SK-N-SH (cell line): Measurements from ENCODE around the gene UBE4B. TPM values are rescaled to one million over a fixed set of nuclear protein-coding genes. Genes with fewer than 3 reads are reported as not detected.
A peak's percentile ranks its signal among the peaks of the same experiment; 100 is the strongest.
"Not testable (repeated sequence)": the region's sequence is repeated elsewhere in the genome, so short reads cannot be mapped to it uniquely, and the experiment has no call there.

ENCODE experiments used
- CTCF ChIA-PET: fragments of 300-600, 350-600 bp; formaldehyde crosslinking; extraction: SDS; loops from one replicate; lab custom pipeline; 2021; lab: Yijun Ruan, JAX
- POLR2A ChIA-PET: fragments of 350-600 bp; sonication (Branson Sonifier 250); formaldehyde crosslinking; extraction: SDS; loops from one replicate; lab custom pipeline; 2020; ENCODE audit warnings: antibody characterized with exemption, inconsistent platforms; lab: Yijun Ruan, JAX
- DNase-seq: peaks from one replicate; pipeline ENCODE4 v3.0.0; 2012
- H2AFZ ChIP-seq: fragments of 200-600 bp; sonication (generic); 2 replicates; pipeline ENCODE4 v1.8.1; 2016; ENCODE audit warnings: antibody characterized with exemption, mild to moderate bottlenecking, low read depth
- H3F3A ChIP-seq: fragments of 200-600 bp; sonication (generic); replicated peaks from 2 replicates; pipeline ENCODE3; 2016; ENCODE audit warnings: antibody characterized with exemption, mild to moderate bottlenecking; ENCODE audit not compliant: insufficient read depth
- H3K27ac ChIP-seq, 2 experiments: fragments of 200-500 bp in 1 of 2; fragments of 200-600 bp in 1 of 2; sonication (Bioruptor generic) in 1 of 2; sonication (generic), shearing (Covaris generic) in 1 of 2; 2 replicates each; pipeline versions ENCODE4 v1.5.1 to v1.6.1; 2014 to 2016; ENCODE audit warnings: low read depth in 2 of 2, inconsistent platforms in 1 of 2, low read length in 1 of 2, mild to moderate bottlenecking in 1 of 2, mixed read lengths in 1 of 2
- H3K27me3 ChIP-seq: fragments of 200-600 bp; sonication (generic), shearing (Covaris generic); 2 replicates; pipeline ENCODE4 v1.6.1; 2016; ENCODE audit warnings: mixed run types; ENCODE audit not compliant: insufficient read depth
- H3K36me3 ChIP-seq, 2 experiments: fragments of 200-500 bp in 1 of 2; fragments of 200-600 bp in 1 of 2; sonication (Bioruptor generic) in 1 of 2; sonication (generic) in 1 of 2; replicated peaks in 1 of 2; 2 replicates each; pipeline versions ENCODE3 to v1.5.1; 2014 to 2016; ENCODE audit warnings: low read length in 1 of 2, mild to moderate bottlenecking in 1 of 2; ENCODE audit not compliant: insufficient read depth in 2 of 2, control insufficient read depth in 1 of 2
- H3K4me1 ChIP-seq, 2 experiments: fragments of 200-500 bp in 1 of 2; fragments of 200-600 bp in 1 of 2; sonication (Bioruptor generic) in 1 of 2; sonication (generic), shearing (Covaris generic) in 1 of 2; 2 replicates each; pipeline versions ENCODE4 v1.5.1 to v1.6.1; 2014 to 2016; ENCODE audit warnings: low read depth in 1 of 2, low read length in 1 of 2, mixed run types in 1 of 2; ENCODE audit not compliant: insufficient read depth in 2 of 2, control insufficient read depth in 1 of 2
- H3K4me2 ChIP-seq: fragments of 200-600 bp; sonication (generic), shearing (Covaris generic); 2 replicates; pipeline ENCODE4 v1.6.1; 2017; ENCODE audit warnings: mixed run types
- H3K4me3 ChIP-seq, 2 experiments: fragments of 200-500 bp in 1 of 2; fragments of 200-600 bp in 1 of 2; sonication (Bioruptor generic) in 1 of 2; sonication (generic), shearing (Covaris generic) in 1 of 2; 2 replicates each; pipeline versions ENCODE4 v1.5.1 to v1.8.1; 2014 to 2016; ENCODE audit warnings: low read depth in 2 of 2, inconsistent platforms in 1 of 2, low read length in 1 of 2, mild to moderate bottlenecking in 1 of 2, mixed read lengths in 1 of 2, moderate library complexity in 1 of 2
- H3K79me2 ChIP-seq: fragments of 200-600 bp; sonication (generic); 2 replicates; pipeline ENCODE4 v1.8.1; 2017; ENCODE audit warnings: mild to moderate bottlenecking; ENCODE audit not compliant: insufficient read depth
- H3K9ac ChIP-seq: fragments of 200-600 bp; sonication (generic); 2 replicates; pipeline ENCODE4 v1.6.1; 2017; ENCODE audit warnings: mixed run types
- H3K9me2 ChIP-seq: fragments of 200-600 bp; sonication (generic); 2 replicates; pipeline ENCODE4 v1.6.1; 2017; ENCODE audit warnings: mixed run types
- H3K9me3 ChIP-seq: fragments of 200-600 bp; sonication (generic); 2 replicates; pipeline ENCODE4 v1.6.1; 2017; ENCODE audit warnings: mixed run types, mild to moderate bottlenecking, moderate library complexity
- H4K20me1 ChIP-seq: fragments of 200-600 bp; sonication (generic); 2 replicates; pipeline ENCODE4 v1.6.1; 2017; ENCODE audit warnings: mild to moderate bottlenecking, mixed run types; ENCODE audit not compliant: insufficient read depth
- CHD2 ChIP-seq: fragments of 150-350 bp; IDR thresholded peaks from 2 replicates; pipeline ENCODE4 v1.6.1; 2018; ENCODE audit warnings: low read length; ENCODE audit not compliant: partially characterized antibody
- ELF1 ChIP-seq: IDR thresholded peaks from 2 replicates; pipeline ENCODE4 v1.4.0; 2012
- EZH2phosphoT487 ChIP-seq: fragments of 200-600 bp; sonication (generic); IDR thresholded peaks from 2 replicates; pipeline ENCODE4 v1.6.1; 2017; ENCODE audit warnings: low read depth, mixed run types, mild to moderate bottlenecking, antibody characterized with exemption, moderate library complexity, borderline replicate concordance
- FOSL2 ChIP-seq: IDR thresholded peaks from 2 replicates; pipeline ENCODE4 v1.4.0; 2012; ENCODE audit warnings: low read depth, mild to moderate bottlenecking, moderate library complexity, borderline replicate concordance
- FOXM1 ChIP-seq: IDR thresholded peaks from 2 replicates; pipeline ENCODE4 v1.4.0; 2012; ENCODE audit warnings: low read depth, mild to moderate bottlenecking
- GABPA ChIP-seq: IDR thresholded peaks from 2 replicates; pipeline ENCODE4 v1.4.0; 2012; ENCODE audit warnings: low read depth, mild to moderate bottlenecking
- IRF3 ChIP-seq: fragments of 150-350 bp; IDR thresholded peaks from 2 replicates; pipeline ENCODE4 v1.6.1; 2016; ENCODE audit warnings: mild to moderate bottlenecking, low read depth, low read length
- JUND ChIP-seq: IDR thresholded peaks from 2 replicates; pipeline ENCODE4 v1.4.0; 2012
- MEF2A ChIP-seq: IDR thresholded peaks from 2 replicates; pipeline ENCODE4 v1.4.0; 2012; ENCODE audit warnings: low read depth, borderline replicate concordance
- MXI1 ChIP-seq: IDR thresholded peaks from 2 replicates; pipeline ENCODE4 v1.6.1; 2012; ENCODE audit warnings: mild to moderate bottlenecking, low read depth, low read length, improper control_type of control experiment
- NFIC ChIP-seq: IDR thresholded peaks from 2 replicates; pipeline ENCODE4 v1.4.0; 2012; ENCODE audit warnings: borderline replicate concordance
- NRF1 ChIP-seq: IDR thresholded peaks from 2 replicates; pipeline ENCODE4 v1.6.1; 2012; ENCODE audit warnings: low read depth, mild to moderate bottlenecking, low read length
- PBX3 ChIP-seq: IDR thresholded peaks from 2 replicates; pipeline ENCODE4; 2012
- POLR2AphosphoS5 ChIP-seq: IDR thresholded peaks from 2 replicates; pipeline ENCODE4 v1.6.1; 2012; ENCODE audit warnings: low read depth, low read length
- RAD21 ChIP-seq: IDR thresholded peaks from 2 replicates; pipeline ENCODE4 v1.6.1; 2012; ENCODE audit warnings: mild to moderate bottlenecking, low read length
- RCOR1 ChIP-seq: fragments of 150-350 bp; IDR thresholded peaks from 2 replicates; pipeline ENCODE4 v1.6.1; 2017; ENCODE audit warnings: antibody characterized with exemption, low read length
- REST ChIP-seq: IDR thresholded peaks from 2 replicates; pipeline ENCODE4 v1.6.1; 2012; ENCODE audit warnings: mild to moderate bottlenecking, low read depth, low read length, moderate library complexity
- RXRA ChIP-seq: IDR thresholded peaks from 2 replicates; pipeline ENCODE4 v1.4.0; 2012; ENCODE audit warnings: low read depth, mild to moderate bottlenecking, borderline replicate concordance
- SMC3 ChIP-seq: IDR thresholded peaks from 2 replicates; pipeline ENCODE4 v1.6.1; 2012; ENCODE audit warnings: low read depth, low read length, improper control_type of control experiment
- TAF1 ChIP-seq: IDR thresholded peaks from 2 replicates; pipeline ENCODE4 v1.6.1; 2012; ENCODE audit warnings: low read depth, mild to moderate bottlenecking, low read length, moderate library complexity, borderline replicate concordance
- TCF12 ChIP-seq: IDR thresholded peaks from 2 replicates; pipeline ENCODE4 v1.4.0; 2012
- TEAD4 ChIP-seq: IDR thresholded peaks from 2 replicates; pipeline ENCODE4 v1.4.0; 2012; ENCODE audit warnings: mild to moderate bottlenecking, borderline replicate concordance; ENCODE audit not compliant: insufficient read depth
- USF2 ChIP-seq: fragments of 150-350 bp; IDR thresholded peaks from 2 replicates; pipeline ENCODE4 v1.6.1; 2017; ENCODE audit warnings: antibody characterized with exemption, low read length, low read depth, borderline replicate concordance
- WGBS: methylation state at CpG from one replicate; pipeline ENCODE4 v1.1.6; 2017; ENCODE audit warnings: low lambda C conversion rate; 5-methylcytosine and 5-hydroxymethylcytosine counted together
- polyA plus RNA-seq, 3 experiments: library from polyadenylated mRNA; depleted of rRNA; stranded (reverse); fragments of >200 nt; gene quantifications; 2 replicates each; pipeline ENCODE4 v1.2.3, GENCODE V29; 2012

Gene UBE4B
- polyA plus RNA-seq, 1 of the 3 experiments (the other 2 are of a cell fraction), result 19.1 TPM

GRCh38 chr1:10028956-10029500, 3.7 kb upstream of the UBE4B start:
- H3K9ac ChIP-seq, H3K27ac ChIP-seq, POLR2A ChIA-PET, H3K79me2 ChIP-seq, CTCF ChIA-PET, H3K36me3 ChIP-seq, H3K4me2 ChIP-seq, H3K9me2 ChIP-seq, H3K4me1 ChIP-seq, H3K4me3 ChIP-seq, H3K9me3 ChIP-seq, DNase-seq, H2AFZ ChIP-seq, H3K27me3 ChIP-seq, H4K20me1 ChIP-seq: not testable (repeated sequence)
- H3F3A ChIP-seq, result peaks cover 24% of the 10 kb centered on the region
- 90% methylated on average over 8 of the region's 24 CpGs for WGBS

- POLR2A ChIA-PET, result no interaction called here
- H3K79me2 ChIP-seq, result peaks cover 31% of the 10 kb centered on the region
- no peak for DNase-seq
- WGBS, result 68% methylated on average over 3 of the region's 3 CpGs
- H3K9me2 ChIP-seq, result no peaks in the 10 kb centered on the region
- CTCF ChIA-PET, result interaction anchor here (4.5 kb wide), 1 partner anchor 81 kb away, joined by 20 read pairs; no protein-coding TSS in a partner anchor
- H3K9ac ChIP-seq, result no peak overlapping the region
- H3K36me3 ChIP-seq, result peaks cover 0 to 5% of the 10 kb centered on the region in 2 experiments
- peaks cover 5 to 7% of the 10 kb centered on the region in 2 experiments; a peak in 3 of 4 replicates for H3K4me1 ChIP-seq
- H3K4me3 ChIP-seq, result no peak overlapping the region
- 0 out of 2 replicates have a peak, but pooled peaks cover 2% of the 10 kb centered on the region for H4K20me1 ChIP-seq
- peaks cover 32% of the 10 kb centered on the region for H3F3A ChIP-seq
- no peak overlapping the region for H2AFZ ChIP-seq
- no peaks in the 10 kb centered on the region for H3K9me3 ChIP-seq
- H3K27ac ChIP-seq, result peak overlapping the region in 1 of 2 experiments; percentile 78; a peak in 1 of 4 replicates
- H3K4me2 ChIP-seq, result no peak overlapping the region; the same call in none of the 2 replicates
- no peaks in the 10 kb centered on the region for H3K27me3 ChIP-seq
- TF ChIP-seq CHD2, result no peak
- peak; percentile 42; the same call in 1 of the 2 replicates for TF ChIP-seq PBX3
- no peak for TF ChIP-seq GABPA
- no peak for TF ChIP-seq REST
- no peak for TF ChIP-seq EZH2phosphoT487
- TF ChIP-seq MEF2A, result peak; percentile 89
- TF ChIP-seq FOXM1, result no peak
- no peak for TF ChIP-seq SMC3
- TF ChIP-seq RXRA, result peak; percentile 41; the same call in 1 of the 2 replicates
- TF ChIP-seq USF2, result no peak
- TF ChIP-seq POLR2AphosphoS5, result no peak
- TF ChIP-seq IRF3, result no peak
- TF ChIP-seq TEAD4, result 0 out of 2 replicates have a peak, but pooled peaks have one; percentile 39
- no peak for TF ChIP-seq NRF1
- no peak; the same call in 1 of the 2 replicates for TF ChIP-seq FOSL2
- no peak for TF ChIP-seq MXI1
- TF ChIP-seq TCF12, result peak; percentile 33; the same call in 1 of the 2 replicates
- no peak for TF ChIP-seq RCOR1
- TF ChIP-seq ELF1, result no peak
- TF ChIP-seq JUND, result no peak
- no peak for TF ChIP-seq TAF1
- TF ChIP-seq RAD21, result no peak
- no peak for TF ChIP-seq NFIC
Measured at GRCh38 chr1:10031461-10031860, 1.3 kb upstream of the UBE4B start.
